Measurements from ENCODE around the gene KRT26. TPM values are rescaled to one million over a fixed set of nuclear protein-coding genes. Genes with fewer than 3 reads are reported as not detected.

KRT26 gene
- total RNA-seq (2014; rRNA removed; shearing (Covaris generic)) (not detected in 2 replicates), polyA plus RNA-seq (2016; fragmentation: Nextera tagmentation; extraction: Ambion mirVana) (not detected in 2 replicates)
- long read RNA-seq = 0 reads

- ATAC-seq (no peak), DNase-seq (ENCODE audit: low spot score) (no peak)
- Histone ChIP-seq H3K4me2 (no peak within 1 kb of the TSS), H3K4me1 (ENCODE audit: insufficient read depth) (no peaks in the 10 kb centered on the region), H3K27me3 (ENCODE audit: insufficient read depth) (no peaks in the 10 kb centered on the region), H3K9me2 (ENCODE audit: insufficient read depth) (no peaks in the 10 kb centered on the region), H3K4me3 (no peak within 1 kb of the TSS), H4K20me1 (replicated peaks; ENCODE audit: insufficient read depth) (no peaks in the 10 kb centered on the region), H3K36me3 (ENCODE audit: insufficient read depth) (no peaks in the 10 kb centered on the region), H3K27ac (ENCODE audit: low read depth) (no peak within 1 kb of the TSS), H3K79me2 (replicated peaks; ENCODE audit: insufficient read depth) (no peaks in the 10 kb centered on the region), H3F3A (replicated peaks; ENCODE audit: low read depth) (no peaks in the 10 kb centered on the region), H2AFZ (no peak within 1 kb of the TSS; the same call in 1 of the 2 replicates)
- no peaks in the 10 kb centered on the region for H3K36me3 Mint-ChIP-seq (ENCODE audit: low read depth)
- no peaks in the 10 kb centered on the region for H3K9me3 Mint-ChIP-seq
- no peak within 1 kb of the TSS for H3K27ac Mint-ChIP-seq
- no peaks in the 10 kb centered on the region for H3K4me1 Mint-ChIP-seq
- H3K27me3 Mint-ChIP-seq (ENCODE audit: insufficient read depth, low read depth, poor library complexity) = no peaks in the 10 kb centered on the region
- no peak within 1 kb of the TSS for H3K4me3 Mint-ChIP-seq
- TF ChIP-seq ZNF331 (CRISPR knock-in tag; IDR thresholded peaks at IDR 0.05; ENCODE audit: low read depth) (no peak), NANOG (IDR thresholded peaks at IDR 0.05; ENCODE audit: borderline replicate concordance) (no peak)
Measured at GRCh38 chr17:40772101-40772500, at the start of gene KRT26. Gene KRT26 (minus strand): TSS chr17:40772201. CDS start chr17:40772113, 88 bp downstream.

DNA sequence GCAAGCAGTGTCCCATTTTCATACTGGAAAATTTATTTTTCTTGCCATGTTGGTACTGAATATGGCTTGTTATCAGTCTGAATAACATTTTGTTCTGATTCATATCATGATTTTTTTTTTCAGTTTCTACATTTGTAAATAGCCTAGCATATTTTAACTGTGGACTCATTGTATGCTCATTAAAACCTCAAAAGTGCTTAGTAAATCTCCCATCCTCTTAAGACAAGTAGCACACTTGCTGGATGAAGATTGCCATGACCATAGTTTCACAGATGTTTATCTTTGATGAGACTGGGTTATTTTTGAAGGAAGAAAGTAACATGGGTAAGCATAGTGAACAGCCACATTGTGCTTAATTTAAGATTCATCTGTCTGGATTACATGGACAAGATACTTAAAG lies 49.5 kb upstream of the KRT26 start:
- Mint-ChIP-seq H3K9me3 (no peaks in the 10 kb centered on the region), H3K4me3 (no peak overlapping the region), H3K36me3 (ENCODE audit: low read depth) (peaks cover 8% of the 10 kb centered on the region; the same call in 2 of the 3 replicates), H3K27ac (no peak overlapping the region), H3K4me1 (0 out of 3 replicates have a peak, but pooled peaks cover 2% of the 10 kb centered on the region), H3K27me3 (ENCODE audit: insufficient read depth, low read depth, poor library complexity) (peaks cover 5% of the 10 kb centered on the region)
- Histone ChIP-seq H3K4me1 (ENCODE audit: insufficient read depth) (peaks cover 10% of the 10 kb centered on the region; the same call in 1 of the 2 replicates), H3K4me3 (no peak overlapping the region), H3K4me2 (no peak overlapping the region), H4K20me1 (replicated peaks; ENCODE audit: insufficient read depth) (no peaks in the 10 kb centered on the region), H3K79me2 (replicated peaks; ENCODE audit: insufficient read depth) (no peaks in the 10 kb centered on the region), H3K27me3 (ENCODE audit: insufficient read depth) (peaks cover 13% of the 10 kb centered on the region; the same call in 1 of the 2 replicates), H3F3A (replicated peaks; ENCODE audit: low read depth) (peaks cover 6% of the 10 kb centered on the region; the same call in 1 of the 2 replicates), H2AFZ (no peak overlapping the region), H3K9me2 (ENCODE audit: insufficient read depth) (peaks cover 2% of the 10 kb centered on the region; the same call in 1 of the 2 replicates), H3K36me3 (ENCODE audit: insufficient read depth) (peaks cover 5% of the 10 kb centered on the region; the same call in 1 of the 2 replicates), H3K27ac (ENCODE audit: low read depth) (no peak overlapping the region)
- no peak for ATAC-seq
- no peak for DNase-seq (ENCODE audit: low spot score)
- TF ChIP-seq ZNF114 (CRISPR knock-in tag; IDR thresholded peaks at IDR 0.05) = no peak
- no peak for TF ChIP-seq EZH2 (IDR thresholded peaks at IDR 0.05; ENCODE audit: low read depth, unreplicated experiment)
- TF ChIP-seq CREB1 (CRISPR knock-in tag; IDR thresholded peaks at IDR 0.05; ENCODE audit: low read depth) = no peak
- TF ChIP-seq ZNF331 (CRISPR knock-in tag; IDR thresholded peaks at IDR 0.05; ENCODE audit: low read depth) = no peak
- no peak for TF ChIP-seq STAT1 (IDR thresholded peaks at IDR 0.05; ENCODE audit: unreplicated experiment)
- no peak for TF ChIP-seq EZH2phosphoT487 (IDR thresholded peaks at IDR 0.05; ENCODE audit: unreplicated experiment)
- TF ChIP-seq, protein P1, sequence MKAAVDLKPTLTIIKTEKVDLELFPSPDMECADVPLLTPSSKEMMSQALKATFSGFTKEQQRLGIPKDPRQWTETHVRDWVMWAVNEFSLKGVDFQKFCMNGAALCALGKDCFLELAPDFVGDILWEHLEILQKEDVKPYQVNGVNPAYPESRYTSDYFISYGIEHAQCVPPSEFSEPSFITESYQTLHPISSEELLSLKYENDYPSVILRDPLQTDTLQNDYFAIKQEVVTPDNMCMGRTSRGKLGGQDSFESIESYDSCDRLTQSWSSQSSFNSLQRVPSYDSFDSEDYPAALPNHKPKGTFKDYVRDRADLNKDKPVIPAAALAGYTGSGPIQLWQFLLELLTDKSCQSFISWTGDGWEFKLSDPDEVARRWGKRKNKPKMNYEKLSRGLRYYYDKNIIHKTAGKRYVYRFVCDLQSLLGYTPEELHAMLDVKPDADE (IDR thresholded peaks at IDR 0.05) = no peak

Measured in GM23338 (cell line).